ENCODE measurements around the gene PLOD2. TPM values are rescaled to one million over a fixed set of nuclear protein-coding genes. Genes with fewer than 3 reads are reported as not detected.

The PLOD2 gene
- total and polyA plus RNA-seq, 9 of the 15 experiments (the other 6 are each of a cell fraction or from before 2014, with no cell fraction given), result 0.18 to 1.5 (median 0.58) TPM

- intact Hi-C loops (cut with micrococcal nuclease), result no loop called here
- BruUV-seq (replicated peaks), result no TSS peak
- Histone ChIP-seq H4K20me1 (replicated peaks; ENCODE audit: control insufficient read depth, insufficient read depth, low read length) (no peaks in the 10 kb centered on the region), H3K27me3 (ENCODE audit: control insufficient read depth in 2 of 2, insufficient read depth in 2 of 2, low read length in 2 of 2) (no peaks in the 10 kb centered on the region), H3K79me2 (ENCODE audit: control insufficient read depth, insufficient read depth, low read length) (no peaks in the 10 kb centered on the region), H3K9me3 (replicated peaks; ENCODE audit: control insufficient read depth, insufficient read depth, low read depth, low read length) (no peaks in the 10 kb centered on the region), H3K4me3 (no peak overlapping the region), H3K4me1 (replicated peaks in 1 of 2; ENCODE audit: control insufficient read depth in 2 of 2, insufficient read depth in 2 of 2, low read length in 2 of 2) (no peaks in the 10 kb centered on the region), H3K27ac (ENCODE audit: extremely low read depth, low read depth, low read length) (no peak overlapping the region), H3K4me2 (ENCODE audit: insufficient read depth, low read length) (no peak overlapping the region), H3K9me1 (ENCODE audit: control insufficient read depth, insufficient read depth, low read length) (no peaks in the 10 kb centered on the region), H3K36me3 (ENCODE audit: control insufficient read depth, insufficient read depth, low read length) (no peaks in the 10 kb centered on the region), H3K9ac (ENCODE audit: insufficient read depth in 1 of 2, low read depth in 2 of 2, low read length in 2 of 2) (no peak overlapping the region), H2AFZ (ENCODE audit: low read depth, low read length) (no peak overlapping the region)
- ATAC-seq (no peak), DNase-seq (ENCODE audit: extremely low read depth in 1 of 4, low spot score in 3 of 4) (no peak), FAIRE-seq (no peak)
- TF ChIP-seq PTRF (tag; IDR thresholded peaks at IDR 0.05) (no peak), BRD4 (IDR thresholded peaks at IDR 0.05) (no peak), ZNF232 (CRISPR knock-in tag; IDR thresholded peaks at IDR 0.05) (no peak), ZNF140 (CRISPR knock-in tag; IDR thresholded peaks at IDR 0.05) (no peak)
- 0% methylated on average over 1 of the region's 1 CpG for WGBS (ENCODE audit: insufficient coverage, low coverage, missing lambda C conversion rate)
- ChIA-PET CTCF (ENCODE audit: low intra/inter-chr PET ratio) (no interaction called here), POLR2A (no interaction called here)
- in situ Hi-C loops (cut with MboI), result no loop called here
Measured at GRCh38 chr3:146020969-146021368, 140.0 kb downstream of the PLOD2 start.

GRCh38 chr3:146019508-146019907 is 141.5 kb downstream of the PLOD2 start:
- H2AFZ ChIP-seq (ENCODE audit: low read depth, low read length), result no peak overlapping the region
- CTCF ChIA-PET (ENCODE audit: low intra/inter-chr PET ratio), result no interaction called here
- no peaks in the 10 kb centered on the region for H3K79me2 ChIP-seq (ENCODE audit: control insufficient read depth, insufficient read depth, low read length)
- no peaks in the 10 kb centered on the region for H3K4me1 ChIP-seq (replicated peaks in 1 of 2; ENCODE audit: control insufficient read depth in 2 of 2, insufficient read depth in 2 of 2, low read length in 2 of 2)
- WGBS (ENCODE audit: insufficient coverage, low coverage, missing lambda C conversion rate), result 3% methylated on average over 4 of the region's 4 CpGs
- intact Hi-C loops (cut with micrococcal nuclease) (no loop called here), in situ Hi-C loops (cut with MboI) (no loop called here)
- ATAC-seq (no peak), FAIRE-seq (no peak), DNase-seq (ENCODE audit: extremely low read depth in 1 of 4, low spot score in 3 of 4) (no peak)
- no peaks in the 10 kb centered on the region for H4K20me1 ChIP-seq (replicated peaks; ENCODE audit: control insufficient read depth, insufficient read depth, low read length)
- no peak overlapping the region for H3K4me2 ChIP-seq (ENCODE audit: insufficient read depth, low read length)
- H3K9me1 ChIP-seq (ENCODE audit: control insufficient read depth, insufficient read depth, low read length), result no peaks in the 10 kb centered on the region
- H3K27me3 ChIP-seq (ENCODE audit: control insufficient read depth in 2 of 2, insufficient read depth in 2 of 2, low read length in 2 of 2), result no peaks in the 10 kb centered on the region
- H3K4me3 ChIP-seq, result no peak overlapping the region
- no peak overlapping the region for H3K9ac ChIP-seq (ENCODE audit: insufficient read depth in 1 of 2, low read depth in 2 of 2, low read length in 2 of 2)
- H3K9me3 ChIP-seq (replicated peaks; ENCODE audit: control insufficient read depth, insufficient read depth, low read depth, low read length), result no peaks in the 10 kb centered on the region
- H3K27ac ChIP-seq (ENCODE audit: extremely low read depth, low read depth, low read length), result no peak overlapping the region
- BruUV-seq (replicated peaks), result no TSS peak
- POLR2A ChIA-PET, result no interaction called here
- no peaks in the 10 kb centered on the region for H3K36me3 ChIP-seq (ENCODE audit: control insufficient read depth, insufficient read depth, low read length)
- TF ChIP-seq SMAD2 (IDR thresholded peaks at IDR 0.05; ENCODE audit: low read depth, low read length) (no peak), ZNF57 (CRISPR knock-in tag; IDR thresholded peaks at IDR 0.05) (no peak), PML (IDR thresholded peaks at IDR 0.05; ENCODE audit: low read length) (no peak), MITF (IDR thresholded peaks at IDR 0.05) (no peak), ZNF12 (CRISPR knock-in tag; IDR thresholded peaks at IDR 0.05) (no peak), STAT6 (CRISPR knock-in tag; IDR thresholded peaks at IDR 0.05) (no peak), ZNF41 (CRISPR knock-in tag; conservative IDR thresholded peaks at IDR 0.05) (no peak), MED1 (CRISPR knock-in tag; IDR thresholded peaks at IDR 0.05; ENCODE audit: borderline replicate concordance) (no peak), ETS2 (tag; IDR thresholded peaks at IDR 0.05; ENCODE audit: borderline replicate concordance, poor library complexity, severe bottlenecking) (no peak)
